ENCODE results near the gene KIF5C.

- TF ChIP-seq CTCF (IDR thresholded peaks at IDR 0.05) (no peak), ZFX (IDR thresholded peaks at IDR 0.05; ENCODE audit: borderline replicate concordance) (no peak)
Measured at GRCh38 chr2:148900350-148900837, 25.4 kb downstream of the KIF5C start.
